Heart right ventricle (tissue), 16 donors: ENCODE results near the gene FGD1. TPM values are rescaled to one million over a fixed set of nuclear protein-coding genes. Genes with fewer than 3 reads are reported as not detected.
A peak's percentile ranks its signal among the peaks of the same experiment; 100 is the strongest.

Source experiments
- ATAC-seq, 8 donors: fragments of 200-7000 bp; cut with Tn5 transposase; one replicate each; pipeline ENCODE4 v1.9.1; 2020; ENCODE audit warnings: mild to moderate bottlenecking in 8 of 8, moderate library complexity in 8 of 8, moderate number of reproducible peaks in 1 of 8
- DNase-seq, 2 donors: peaks; one replicate each; pipeline ENCODE4 v3.0.0-alpha.2; 2020
- H3K27ac ChIP-seq, 10 donors: fragments of 200-600 bp; sonication (generic) in 2 of 10; one replicate each; pipeline versions ENCODE4 v1.5.0 to v1.8.0; 2020 to 2022; ENCODE audit warnings: mild to moderate bottlenecking in 3 of 10
- H3K27me3 ChIP-seq, 7 donors: fragments of 200-600 bp; one replicate each; pipeline ENCODE4 v1.8.0; 2021 to 2022; ENCODE audit warnings: mild to moderate bottlenecking in 2 of 7
- H3K36me3 ChIP-seq, 9 donors: fragments of 200-600 bp; sonication (generic) in 1 of 9; one replicate each; pipeline versions ENCODE4 v1.5.0 to v1.8.0; 2020 to 2022; ENCODE audit warnings: mild to moderate bottlenecking in 2 of 9
- H3K4me1 ChIP-seq, 9 donors: fragments of 200-600 bp; sonication (generic) in 1 of 9; one replicate each; pipeline versions ENCODE4 v1.5.0 to v1.8.0; 2020 to 2022; ENCODE audit warnings: mild to moderate bottlenecking in 4 of 9
- H3K4me3 ChIP-seq, 10 donors: fragments of 200-600 bp; sonication (generic) in 2 of 10; one replicate each; pipeline versions ENCODE4 v1.5.0 to v1.8.0; 2020 to 2022; ENCODE audit warnings: mild to moderate bottlenecking in 7 of 10, moderate library complexity in 2 of 10
- H3K9me3 ChIP-seq, 11 donors: fragments of 200-600 bp in 10 of 11; sonication (generic) in 2 of 11; one replicate each; pipeline versions ENCODE4 v1.5.0 to v1.8.0; 2013 to 2022; ENCODE audit warnings: mild to moderate bottlenecking in 2 of 11, control low read depth in 1 of 11, moderate library complexity in 1 of 11
- CTCF ChIP-seq, 9 donors: fragments of 200-600 bp; sonication (generic) in 2 of 9; IDR thresholded peaks; one replicate each; pipeline versions ENCODE4 v1.5.0 to v1.8.0; 2021 to 2022; ENCODE audit warnings: antibody characterized with exemption in 9 of 9, mild to moderate bottlenecking in 5 of 9, moderate library complexity in 1 of 9
- WGBS, 2 donors: extraction: QIAGEN DNeasy Blood & Tissue Kit; methylation state at CpG; one replicate each; pipeline ENCODE4 v1.1.7; 2013; ENCODE audit warnings: inconsistent platforms in 1 of 2; 5-methylcytosine and 5-hydroxymethylcytosine counted together
- intact Hi-C, 10 donors: fragments of 100-400 bp; cut with DNase I; formaldehyde crosslinking; loops; one replicate each; pipeline versions ENCODE4 v1.11.1 to v1.14.2; 2022
- polyA plus RNA-seq, 2 donors: library from polyadenylated mRNA; stranded (reverse); fragments of 200-250 nt; gene quantifications; one replicate each; pipeline ENCODE4 v1.2.3, GENCODE V29; 2013
- total RNA-seq, 10 donors: library from RNA; stranded (reverse); fragmentation: NEBNext Ultra II Directional in 3 of 10; extraction: Animal tissue kit (Norgen Biotek cat#: 25700) in 3 of 10; gene quantifications; one replicate each; pipeline versions ENCODE4 v1.2.1 to v1.2.4, GENCODE V29; 2021 to 2023
- donor health status: Arrhythmogenic right ventricular cardiomyopathy.
- donor health status: ischemic (EF 13 %, LVEDD 7.1; RV severe dilation, severe dysfunction).
- donor health status: healthy with polysubstance abuse.
- donor health status: DM: no; HTN: yes; CAD: no.
- donor health status: DM: no; HTN: no; CAD: no.
- donor health status: ischemic (EF 25% LVEDD 6.9; RV normal size, moderate dysfunction).
- donor health status: ischemic (EF 25% LVEDD 5.7; RV mildly dilated, moderate dysfunction).
- donor health status: healthy.
- donor health status: DM: yes; HTN: yes; CAD: no.
- donor health status: Ischemic cardiomyopathy.
- donor health status: ischemic (EF 35%, LVEDD 5.7; RV mildly dilated, moderate dysfunction).
- donor health status: nonischemic (EF 11% LVEDD 7.7; RV severe dilation, severe dysfunction).
- donor health status: DM: yes; HTN: yes; CAD: no.
- donor health status: PGD.
- donor health status: ischemic (EF 29% LVEDD 5.4; RV normal size, mild dysfunction).
- donor health status: nonischemic (EF 23%, LVEDD 6.1; RV moderate dilation, normal function).

Gene FGD1
- total and polyA plus RNA-seq, 12 donors, result 2.8 to 6.6 (median 5.1) TPM

- 0 to 1% methylated on average over 39 to 40 of the region's 40 CpGs for WGBS, 2 donors
- peak within 1 kb of the TSS in 7 of 10 donors; percentile 24 to 81 (median 66) for H3K27ac ChIP-seq
- peak in 1 of 9 donors; percentile 14 for TF ChIP-seq CTCF (IDR thresholded peaks at IDR 0.05)
- DNase-seq (peak; percentile 74 to 81), ATAC-seq (peak; percentile 95 to 99 (median 99))
- peaks cover 0 to 11% (median 0%) of the 10 kb centered on the region in 7 donors for H3K27me3 ChIP-seq
- no peaks in the 10 kb centered on the region for H3K9me3 ChIP-seq
- peak within 1 kb of the TSS; percentile 62 to 95 (median 84) for H3K4me3 ChIP-seq
- intact Hi-C loops, result loop anchor here in 2 of 10 donors (2.0 to 10.0 kb wide), 2 partner anchors 43 to 55 kb away; partner anchors contain the start of gene FGD1 (in 1 of the 2)
- peaks cover 0 to 25% (median 0%) of the 10 kb centered on the region in 9 donors for H3K36me3 ChIP-seq
- H3K4me1 ChIP-seq, result peaks cover 0 to 19% (median 12%) of the 10 kb centered on the region in 9 donors
These were observed 55.8 kb downstream of the FGD1 start, which contains the start of gene TSR2 for GRCh38 chrX:54439960-54440871. Gene TSR2 (plus strand): TSS chrX:54440404. CDS start chrX:54440422, 18 bp downstream.

- ATAC-seq (no peak), DNase-seq (no peak)
- no peaks in the 10 kb centered on the region for H3K36me3 ChIP-seq
- H3K4me1 ChIP-seq, result peaks cover 0 to 5% (median 0%) of the 10 kb centered on the region in 9 donors
- H3K27me3 ChIP-seq, result peaks cover 0 to 11% (median 0%) of the 10 kb centered on the region in 7 donors
- H3K27ac ChIP-seq, result no peak overlapping the region
- intact Hi-C loops, result no loop called here
- no peaks in the 10 kb centered on the region for H3K9me3 ChIP-seq
- H3K4me3 ChIP-seq, result no peak overlapping the region
- TF ChIP-seq CTCF (IDR thresholded peaks at IDR 0.05), result no peak
- 62 to 63% methylated on average over 2 of the region's 2 CpGs for WGBS, 2 donors
These were observed 60.9 kb downstream of the FGD1 start for GRCh38 chrX:54435121-54435520.

GRCh38 chrX:54430519-54430918, 65.5 kb downstream of the FGD1 start:
- ATAC-seq (no peak), DNase-seq (no peak)
- Histone ChIP-seq H3K9me3 (no peaks in the 10 kb centered on the region), H3K36me3 (no peaks in the 10 kb centered on the region), H3K27ac (no peak overlapping the region), H3K4me1 (no peaks in the 10 kb centered on the region), H3K4me3 (no peak overlapping the region), H3K27me3 (no peaks in the 10 kb centered on the region)
- TF ChIP-seq CTCF (IDR thresholded peaks at IDR 0.05), result no peak
- intact Hi-C loops, result no loop called here

- intact Hi-C loops, result no loop called here
- DNase-seq (no peak), ATAC-seq (no peak)
- Histone ChIP-seq H3K4me3 (no peak overlapping the region), H3K36me3 (no peaks in the 10 kb centered on the region), H3K9me3 (no peaks in the 10 kb centered on the region), H3K4me1 (no peaks in the 10 kb centered on the region), H3K27me3 (no peaks in the 10 kb centered on the region), H3K27ac (no peak overlapping the region)
- WGBS, 2 donors, result 71 to 80% methylated on average over 2 of the region's 2 CpGs
- no peak for TF ChIP-seq CTCF (IDR thresholded peaks at IDR 0.05)
These were observed 68.1 kb downstream of the FGD1 start for GRCh38 chrX:54427837-54428424.
